ENCODE data around the gene TMEM11.

Gene TMEM11

DNA sequence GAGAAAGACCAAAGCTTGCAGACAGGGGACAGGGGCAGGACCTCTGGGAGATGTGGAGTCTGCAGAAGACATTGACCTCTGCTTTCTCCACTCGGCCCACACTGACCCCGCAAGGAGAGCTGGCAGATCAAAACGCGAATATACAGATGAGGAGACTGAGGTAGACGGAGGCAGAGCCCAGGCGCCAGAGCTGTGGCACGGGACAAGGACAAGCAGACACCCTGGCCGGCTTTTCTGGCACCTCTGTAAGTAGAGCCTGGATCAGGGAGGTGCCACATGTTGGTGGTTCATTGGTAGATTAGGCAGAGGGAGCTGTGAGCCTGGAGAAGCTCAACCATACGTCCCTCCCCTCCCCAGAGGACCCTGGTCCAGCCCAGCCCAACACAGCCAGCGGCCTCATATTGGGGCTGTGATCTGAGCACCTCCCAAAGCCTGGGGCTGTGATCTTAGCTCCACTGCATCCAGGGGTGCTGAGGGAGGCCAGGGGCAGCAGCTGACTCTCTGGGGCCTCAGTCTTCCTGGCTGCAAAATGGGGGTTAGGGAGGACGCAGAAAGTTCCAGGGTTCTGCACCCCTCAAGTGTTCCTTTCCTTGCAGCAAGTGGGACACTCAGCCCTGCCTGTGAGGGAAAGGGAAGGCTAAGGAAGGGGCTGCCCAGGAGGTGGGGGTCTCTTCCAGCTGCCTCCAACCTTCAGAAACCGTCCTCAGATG lies 35.3 kb upstream of the TMEM11 start:
- TF ChIP-seq, protein P1, sequence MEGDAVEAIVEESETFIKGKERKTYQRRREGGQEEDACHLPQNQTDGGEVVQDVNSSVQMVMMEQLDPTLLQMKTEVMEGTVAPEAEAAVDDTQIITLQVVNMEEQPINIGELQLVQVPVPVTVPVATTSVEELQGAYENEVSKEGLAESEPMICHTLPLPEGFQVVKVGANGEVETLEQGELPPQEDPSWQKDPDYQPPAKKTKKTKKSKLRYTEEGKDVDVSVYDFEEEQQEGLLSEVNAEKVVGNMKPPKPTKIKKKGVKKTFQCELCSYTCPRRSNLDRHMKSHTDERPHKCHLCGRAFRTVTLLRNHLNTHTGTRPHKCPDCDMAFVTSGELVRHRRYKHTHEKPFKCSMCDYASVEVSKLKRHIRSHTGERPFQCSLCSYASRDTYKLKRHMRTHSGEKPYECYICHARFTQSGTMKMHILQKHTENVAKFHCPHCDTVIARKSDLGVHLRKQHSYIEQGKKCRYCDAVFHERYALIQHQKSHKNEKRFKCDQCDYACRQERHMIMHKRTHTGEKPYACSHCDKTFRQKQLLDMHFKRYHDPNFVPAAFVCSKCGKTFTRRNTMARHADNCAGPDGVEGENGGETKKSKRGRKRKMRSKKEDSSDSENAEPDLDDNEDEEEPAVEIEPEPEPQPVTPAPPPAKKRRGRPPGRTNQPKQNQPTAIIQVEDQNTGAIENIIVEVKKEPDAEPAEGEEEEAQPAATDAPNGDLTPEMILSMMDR (IDR thresholded peaks at IDR 0.05; ENCODE audit: unreplicated experiment in 3 of 3): no peak
- Mint-ChIP-seq H3K4me1 (no peaks in the 10 kb centered on the region), H3K27me3 (ENCODE audit: low read depth) (no peaks in the 10 kb centered on the region), H3K36me3 (ENCODE audit: low read depth) (no peaks in the 10 kb centered on the region), H3K4me3 (peak overlapping the region in 1 of 3 experiments; percentile 38), H3K9me3 (no peaks in the 10 kb centered on the region), H3K27ac (no peak overlapping the region)

DNA sequence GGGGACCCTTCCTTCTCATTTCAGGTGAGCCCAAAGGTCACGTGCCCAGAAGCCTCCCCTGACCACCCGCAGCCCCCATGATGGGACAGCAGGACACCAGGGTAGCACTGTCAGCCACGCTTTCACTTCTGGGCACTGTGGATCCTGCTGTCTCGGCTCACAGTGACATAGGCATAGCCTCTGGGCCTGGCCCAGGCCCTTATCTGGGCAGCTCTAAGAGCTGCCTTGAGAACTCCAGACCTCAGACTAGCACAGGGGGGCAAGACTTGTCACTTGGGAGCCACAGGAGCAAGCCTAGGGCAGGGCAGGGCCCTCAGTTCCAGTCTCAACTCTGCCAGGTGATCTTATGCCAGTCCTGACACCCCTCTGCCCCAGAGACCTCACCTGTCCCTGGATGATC lies 34.5 kb upstream of the TMEM11 start:
- Mint-ChIP-seq H3K4me3 (no peak overlapping the region), H3K36me3 (ENCODE audit: low read depth) (no peaks in the 10 kb centered on the region), H3K27me3 (ENCODE audit: low read depth) (no peaks in the 10 kb centered on the region), H3K4me1 (no peaks in the 10 kb centered on the region), H3K9me3 (no peaks in the 10 kb centered on the region), H3K27ac (no peak overlapping the region)
- TF ChIP-seq, protein P1 (IDR thresholded peaks at IDR 0.05; ENCODE audit: unreplicated experiment in 3 of 3): no peak

DNA sequence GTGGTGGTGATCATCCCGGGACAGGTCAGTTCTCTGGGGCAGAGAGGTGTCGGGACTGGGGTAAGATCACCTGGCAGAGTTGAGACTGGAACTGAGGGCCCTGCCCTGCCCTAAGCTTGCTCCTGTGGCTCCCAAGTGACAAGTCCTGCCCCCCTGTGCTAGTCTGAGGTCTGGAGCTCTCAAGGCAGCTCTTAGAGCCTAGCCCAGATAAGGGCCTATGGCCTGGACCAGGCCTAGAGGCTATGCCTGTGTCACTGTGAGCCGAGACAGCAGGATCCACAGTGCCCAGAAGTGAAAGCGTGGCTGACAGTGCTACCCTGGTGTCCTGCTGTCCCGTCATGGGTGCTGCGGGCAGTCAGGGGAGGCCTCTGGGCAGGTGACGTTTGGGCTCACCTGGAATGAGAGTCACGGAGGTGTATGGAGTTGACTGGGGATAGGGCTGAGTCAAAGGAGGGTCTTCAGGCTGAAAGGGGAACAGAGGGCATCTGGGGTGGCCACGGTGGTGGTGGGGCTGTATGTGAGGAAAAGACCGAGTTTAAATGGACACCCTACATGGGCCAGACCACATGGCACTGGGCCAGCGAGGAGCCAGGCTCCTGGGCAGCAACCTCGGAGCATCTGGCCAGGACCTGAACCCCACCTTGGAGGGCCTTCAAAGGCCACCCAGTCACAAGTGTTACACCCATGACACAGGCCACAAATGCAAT lies 33.7 kb upstream of the TMEM11 start:
- Mint-ChIP-seq H3K9me3 (no peaks in the 10 kb centered on the region), H3K4me3 (no peak overlapping the region), H3K36me3 (ENCODE audit: low read depth) (no peaks in the 10 kb centered on the region), H3K27ac (no peak overlapping the region), H3K4me1 (no peaks in the 10 kb centered on the region), H3K27me3 (ENCODE audit: low read depth) (no peaks in the 10 kb centered on the region)
- TF ChIP-seq, protein P1 (IDR thresholded peaks at IDR 0.05; ENCODE audit: unreplicated experiment in 3 of 3): no peak

DNA sequence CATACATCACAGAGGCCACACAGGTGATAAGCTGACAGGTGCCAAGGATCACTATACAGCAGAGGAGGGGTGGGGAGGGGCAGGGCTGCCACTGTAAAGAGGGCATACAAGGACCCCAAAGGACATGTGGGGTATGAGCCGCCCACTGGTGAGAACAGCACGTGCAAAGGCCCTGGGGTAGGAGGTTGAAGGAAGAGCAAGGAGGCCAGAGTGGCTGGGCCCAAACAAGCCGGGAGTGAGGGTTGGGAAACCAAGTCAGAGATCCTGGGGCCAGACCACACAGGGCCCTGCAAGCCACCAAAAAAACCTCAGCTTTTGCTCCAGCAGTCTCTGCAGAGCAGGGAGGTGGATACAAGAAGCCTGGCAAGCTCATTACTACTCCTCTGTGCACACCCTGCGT lies 32.7 kb upstream of the TMEM11 start:
- Mint-ChIP-seq H3K36me3 (ENCODE audit: low read depth) (no peaks in the 10 kb centered on the region), H3K27ac (no peak overlapping the region), H3K4me1 (no peaks in the 10 kb centered on the region), H3K4me3 (no peak overlapping the region), H3K9me3 (no peaks in the 10 kb centered on the region), H3K27me3 (ENCODE audit: low read depth) (no peaks in the 10 kb centered on the region)
- TF ChIP-seq, protein P1 (IDR thresholded peaks at IDR 0.05; ENCODE audit: unreplicated experiment in 3 of 3): no peak

DNA sequence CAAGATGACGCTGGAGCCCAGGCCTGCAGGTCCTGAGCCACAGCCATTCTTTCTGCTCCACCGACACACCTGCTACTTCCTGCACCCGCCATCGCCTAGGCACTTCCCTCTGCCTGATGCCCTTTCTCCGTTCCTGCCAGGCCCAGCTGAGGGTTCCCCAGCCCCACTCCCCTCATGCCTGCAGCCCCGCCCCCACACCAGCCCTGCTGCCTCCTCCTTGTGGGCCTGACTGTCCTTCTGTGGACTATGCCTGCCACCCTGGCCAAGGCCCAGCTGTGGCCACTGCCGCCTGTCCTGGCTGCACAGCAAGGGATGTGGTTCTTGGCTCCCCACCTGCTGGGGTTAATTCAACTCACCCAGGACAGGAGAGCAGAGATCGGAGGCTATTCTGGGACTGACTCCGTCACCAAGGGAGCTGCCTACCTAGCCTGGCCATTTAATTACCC lies 31.7 kb upstream of the TMEM11 start:
- H3K4me1 Mint-ChIP-seq: no peaks in the 10 kb centered on the region
- H3K36me3 Mint-ChIP-seq (ENCODE audit: low read depth): no peaks in the 10 kb centered on the region
- TF ChIP-seq, protein P1 (IDR thresholded peaks at IDR 0.05; ENCODE audit: unreplicated experiment in 3 of 3): no peak
- no peak overlapping the region for H3K27ac Mint-ChIP-seq
- no peak overlapping the region for H3K4me3 Mint-ChIP-seq
- H3K9me3 Mint-ChIP-seq: no peaks in the 10 kb centered on the region
- H3K27me3 Mint-ChIP-seq (ENCODE audit: low read depth): no peaks in the 10 kb centered on the region

Data from nephron (organoid).